HG03025 (cell line): ENCODE measurements around the gene PLOD3.
"Not testable (repeated sequence)": the region's sequence is repeated elsewhere in the genome, so short reads cannot be mapped to it uniquely, and the experiment has no call there.

Source experiments
- ATAC-seq: cut with Tn5 transposase; IDR thresholded peaks from one replicate; pipeline ENCODE4 v1.9.1; 2021; ENCODE audit warnings: mild to moderate bottlenecking, moderate library complexity; ENCODE audit not compliant: unreplicated experiment, low FRiP score

The PLOD3 gene

GRCh38 chr7:101217388-101218235, at the start of gene PLOD3, which contains the start of gene ZNHIT1:
Gene PLOD3, minus strand, starts transcription at chr7:101217581. Its CDS starts 307 bp downstream, at chr7:101217274.
Gene ZNHIT1, plus strand, starts transcription at chr7:101218165. Its CDS starts 31 bp downstream, at chr7:101218196.
- peak; percentile 69 for ATAC-seq

- no peak for ATAC-seq
These were observed 48.5 kb upstream of the PLOD3 start for GRCh38 chr7:101265622-101266516.

- not testable (repeated sequence) for ATAC-seq
These were observed 46.8 kb upstream of the PLOD3 start for GRCh38 chr7:101264102-101264706.

- ATAC-seq: no peak
These were observed 40.9 kb upstream of the PLOD3 start for GRCh38 chr7:101258243-101258731.

GRCh38 chr7:101255796-101256195, 38.4 kb upstream of the PLOD3 start:
- ATAC-seq: no peak

- not testable (repeated sequence) for ATAC-seq
These were observed 35.8 kb upstream of the PLOD3 start for GRCh38 chr7:101253199-101253598.

- peak; percentile 88 for ATAC-seq
These were observed 34.7 kb upstream of the PLOD3 start for GRCh38 chr7:101251871-101252659.

- no peak for ATAC-seq
These were observed 32.9 kb upstream of the PLOD3 start for GRCh38 chr7:101250324-101250723.

- no peak for ATAC-seq
These were observed 30.9 kb upstream of the PLOD3 start for GRCh38 chr7:101248276-101248675.

- ATAC-seq: no peak
These were observed 27.8 kb upstream of the PLOD3 start for GRCh38 chr7:101245147-101245668.

- ATAC-seq: peak; percentile 91
These were observed 27.2 kb upstream of the PLOD3 start, which contains the start of gene FIS1 for GRCh38 chr7:101244375-101245146. Gene FIS1, minus strand, starts transcription at chr7:101245081. Its CDS starts 77 bp downstream, at chr7:101245004.

GRCh38 chr7:101243646-101244374, 26.4 kb upstream of the PLOD3 start:
- no peak for ATAC-seq

GRCh38 chr7:101241443-101242349, 24.3 kb upstream of the PLOD3 start:
- no peak for ATAC-seq

- no peak for ATAC-seq
These were observed 23.6 kb upstream of the PLOD3 start for GRCh38 chr7:101241015-101241363.

GRCh38 chr7:101240226-101241014, 23.0 kb upstream of the PLOD3 start:
- ATAC-seq: no peak

GRCh38 chr7:101239951-101240220, 22.5 kb upstream of the PLOD3 start:
- ATAC-seq: no peak
